HG03354 (cell line): Measurements from ENCODE around the gene BANP.
"Not testable (repeated sequence)": the region's sequence is repeated elsewhere in the genome, so short reads cannot be mapped to it uniquely, and the experiment has no call there.

ENCODE experiments used
- ATAC-seq: cut with Tn5 transposase; IDR thresholded peaks from one replicate; pipeline ENCODE4 v1.9.1; 2021; ENCODE audit warnings: mild to moderate bottlenecking; ENCODE audit not compliant: unreplicated experiment, poor library complexity, severe bottlenecking

The BANP gene

GRCh38 chr16:87950765-87951551 is at the start of gene BANP:
Gene BANP, plus strand, starts transcription at chr16:87951434. Its CDS starts 23,682 bp downstream, at chr16:87975116.
- ATAC-seq, result peak; percentile 85

- not testable (repeated sequence) for ATAC-seq
Measured at GRCh38 chr16:87904963-87905362, 46.3 kb upstream of the BANP start.

- ATAC-seq, result not testable (repeated sequence)
Measured at GRCh38 chr16:87905521-87905920, 45.7 kb upstream of the BANP start.

- not testable (repeated sequence) for ATAC-seq
Measured at GRCh38 chr16:87908101-87908500, 43.1 kb upstream of the BANP start.

GRCh38 chr16:87909203-87909935 is 41.9 kb upstream of the BANP start:
- peak; percentile 86 for ATAC-seq

GRCh38 chr16:87911106-87911763 is 40.0 kb upstream of the BANP start:
- ATAC-seq, result not testable (repeated sequence)

GRCh38 chr16:87912691-87913090 is 38.5 kb upstream of the BANP start:
- ATAC-seq, result not testable (repeated sequence)

- not testable (repeated sequence) for ATAC-seq
Measured at GRCh38 chr16:87914021-87914725, 37.1 kb upstream of the BANP start.

- ATAC-seq, result no peak
Measured at GRCh38 chr16:87914812-87915211, 36.4 kb upstream of the BANP start.

GRCh38 chr16:87917503-87917902 is 33.7 kb upstream of the BANP start:
- ATAC-seq, result no peak

GRCh38 chr16:87918338-87918737 is 32.9 kb upstream of the BANP start:
- ATAC-seq, result no peak

GRCh38 chr16:87918866-87919680 is 32.2 kb upstream of the BANP start:
- ATAC-seq, result no peak

- ATAC-seq, result no peak
Measured at GRCh38 chr16:87919681-87919994, 31.6 kb upstream of the BANP start.

GRCh38 chr16:87921236-87921773 is 29.9 kb upstream of the BANP start:
- no peak for ATAC-seq

- no peak for ATAC-seq
Measured at GRCh38 chr16:87922250-87922871, 28.9 kb upstream of the BANP start.

GRCh38 chr16:87924041-87924810 is 27.0 kb upstream of the BANP start:
- no peak for ATAC-seq

- no peak for ATAC-seq
Measured at GRCh38 chr16:87924811-87925670, 26.2 kb upstream of the BANP start.
